AG04450 (cell line): ENCODE results near the gene AOC1. TPM values are rescaled to one million over a fixed set of nuclear protein-coding genes. Genes with fewer than 3 reads are reported as not detected.
A peak's percentile ranks its signal among the peaks of the same experiment; 100 is the strongest.

ENCODE experiments used
- CTCF ChIA-PET: fragments of 300-600, 350-600 bp; formaldehyde crosslinking; extraction: SDS; loops from one replicate; lab custom pipeline; 2022; ENCODE audit warnings: antibody characterized with exemption, inconsistent platforms; lab: Charles Lee
- POLR2A ChIA-PET: fragments of 350-600 bp; formaldehyde crosslinking; extraction: SDS; loops from one replicate; lab custom pipeline; 2021; ENCODE audit warnings: antibody characterized with exemption, inconsistent platforms; lab: Yijun Ruan, JAX
- DNase-seq: peaks from one replicate; pipeline ENCODE4 v3.0.0-alpha.2; 2011; ENCODE audit warnings: low read depth, low spot score
- H3K27ac ChIP-seq: one replicate; pipeline ENCODE4 v1.5.1; 2012; ENCODE audit warnings: low read depth, low read length, control low read depth
- H3K27me3 ChIP-seq: one replicate; pipeline ENCODE4 v1.6.0; 2012; ENCODE audit warnings: low read length; ENCODE audit not compliant: control insufficient read depth, insufficient read depth
- H3K4me3 ChIP-seq: 2 replicates; pipeline ENCODE4 v1.5.1; 2011; ENCODE audit warnings: mild to moderate bottlenecking, low read depth, low read length, control low read depth
- H3K9me3 ChIP-seq: 2 replicates; pipeline ENCODE4 v1.5.1; 2012; ENCODE audit warnings: low read length; ENCODE audit not compliant: control insufficient read depth, insufficient read depth
- CTCF ChIP-seq: IDR thresholded peaks from 2 replicates; pipeline ENCODE4 v1.5.1; 2011; ENCODE audit warnings: low read depth, low read length, control low read depth, inconsistent platforms
- polyA plus RNA-seq: library from polyadenylated mRNA; depleted of rRNA; stranded (reverse); fragments of >200 nt; gene quantifications from 2 replicates; pipeline ENCODE4 v1.2.3, GENCODE V29; 2011

The AOC1 gene
- polyA plus RNA-seq, 1 experiment, result not detected

GRCh38 chr7:150895809-150896208 lies 43.5 kb downstream of the AOC1 start:
- CTCF ChIA-PET, result no interaction called here
- Histone ChIP-seq H3K27me3 (peaks cover 14% of the 10 kb centered on the region), H3K27ac (no peak overlapping the region), H3K4me3 (no peak overlapping the region), H3K9me3 (peaks cover 3% of the 10 kb centered on the region; the same call in 1 of the 2 replicates)
- no peak for DNase-seq
- POLR2A ChIA-PET, result no interaction called here
- TF ChIP-seq CTCF, result no peak

GRCh38 chr7:150896562-150897209 lies 44.4 kb downstream of the AOC1 start:
- H3K27me3 ChIP-seq, result peaks cover 14% of the 10 kb centered on the region
- ChIA-PET POLR2A (no interaction called here), CTCF (no interaction called here)
- H3K4me3 ChIP-seq, result no peak overlapping the region
- TF ChIP-seq CTCF, result no peak
- DNase-seq, result no peak
- no peak overlapping the region for H3K27ac ChIP-seq
- H3K9me3 ChIP-seq, result peaks cover 3% of the 10 kb centered on the region; the same call in 1 of the 2 replicates

- DNase-seq, result no peak
- ChIA-PET POLR2A (no interaction called here), CTCF (interaction anchor here (0.5 to 2.6 kb wide), 44 partner anchors 10 to 541 kb away, joined by 3 to 46 read pairs (median 6); partner anchors contain the start of gene NOS3)
- Histone ChIP-seq H3K27me3 (peaks cover 14% of the 10 kb centered on the region), H3K9me3 (peaks cover 3% of the 10 kb centered on the region; the same call in 1 of the 2 replicates), H3K27ac (no peak overlapping the region), H3K4me3 (no peak overlapping the region)
- TF ChIP-seq CTCF, result no peak
Observed at GRCh38 chr7:150897502-150898474, 45.5 kb downstream of the AOC1 start.

GRCh38 chr7:150898475-150899011 lies 46.2 kb downstream of the AOC1 start:
- no peak overlapping the region for H3K27ac ChIP-seq
- H3K4me3 ChIP-seq, result no peak overlapping the region
- TF ChIP-seq CTCF, result peak; percentile 90
- DNase-seq, result peak; percentile 29
- ChIA-PET POLR2A (no interaction called here), CTCF (interaction anchor here (0.5 to 2.6 kb wide), 44 partner anchors 9 to 542 kb away, joined by 3 to 46 read pairs (median 6); partner anchors contain the start of gene NOS3)
- peaks cover 3% of the 10 kb centered on the region; the same call in 1 of the 2 replicates for H3K9me3 ChIP-seq
- H3K27me3 ChIP-seq, result peaks cover 14% of the 10 kb centered on the region
